PC-9 (cell line): ENCODE results near the gene PTPRG. TPM values are rescaled to one million over a fixed set of nuclear protein-coding genes. Genes with fewer than 3 reads are reported as not detected.

Source experiments
- BruUV-seq: library from RNA; stranded (reverse); fragments of 400-500 nt; replicated peaks from 2 replicates; lab custom pipeline; 2021; lab: Mats Ljungman, UMichigan
- CTCF ChIA-PET: fragments of 300-600 bp; sonication (Branson Sonifier 250); formaldehyde crosslinking; loops from one replicate; lab custom pipeline; 2022; ENCODE audit warnings: antibody characterized with exemption; lab: Charles Lee
- POLR2A ChIA-PET: fragments of 300-600 bp; sonication (Branson Sonifier 250); formaldehyde crosslinking; loops from one replicate; lab custom pipeline; 2022; ENCODE audit warnings: antibody characterized with exemption; ENCODE audit not compliant: unreplicated experiment; lab: Charles Lee
- DNase-seq, 2 experiments: peaks; one replicate each; pipeline versions ENCODE4 v3.0.0 to v3.0.0-alpha.2; 2015 to 2022; ENCODE audit warnings: mixed read lengths in 1 of 2
- H2AFZ ChIP-seq: fragments of 200-600 bp; sonication (generic); 2 replicates; pipeline ENCODE4 v1.8.1; 2017; ENCODE audit warnings: antibody characterized with exemption
- H3F3A ChIP-seq: fragments of 200-600 bp; sonication (generic); 2 replicates; pipeline ENCODE4 v1.8.1; 2017; ENCODE audit warnings: antibody characterized with exemption, mild to moderate bottlenecking, low read depth; ENCODE audit not compliant: insufficient read depth
- H3K27ac ChIP-seq: fragments of 200-600 bp; sonication (generic); 2 replicates; pipeline ENCODE4 v1.6.1; 2016; ENCODE audit warnings: mixed run types
- H3K27me3 ChIP-seq: fragments of 200-600 bp; sonication (generic); 2 replicates; pipeline ENCODE4 v1.6.1; 2016; ENCODE audit warnings: low read depth, mixed run types; ENCODE audit not compliant: insufficient read depth
- H3K36me3 ChIP-seq: fragments of 200-600 bp; sonication (generic); 2 replicates; pipeline ENCODE4 v1.6.1; 2016; ENCODE audit warnings: low read depth, mixed run types
- H3K4me1 ChIP-seq: fragments of 200-600 bp; sonication (generic); replicated peaks from 2 replicates; pipeline ENCODE4 v1.6.1; 2016; ENCODE audit warnings: mixed run types; ENCODE audit not compliant: insufficient read depth
- H3K4me2 ChIP-seq: fragments of 200-600 bp; sonication (generic); 2 replicates; pipeline ENCODE4 v1.6.1; 2017; ENCODE audit warnings: mixed run types
- H3K4me3 ChIP-seq: fragments of 200-600 bp; sonication (generic); 2 replicates; pipeline ENCODE4 v1.6.1; 2016; ENCODE audit warnings: mixed run types
- H3K79me2 ChIP-seq: fragments of 200-600 bp; sonication (generic); 2 replicates; pipeline ENCODE4 v1.6.1; 2017; ENCODE audit warnings: low read depth, mixed run types
- H3K9me2 ChIP-seq: fragments of 200-600 bp; sonication (generic); 2 replicates; pipeline ENCODE4 v1.8.1; 2017; ENCODE audit warnings: mild to moderate bottlenecking; ENCODE audit not compliant: insufficient read depth
- H3K9me3 ChIP-seq: fragments of 200-600 bp; sonication (generic); 2 replicates; pipeline ENCODE4 v1.8.1; 2016; ENCODE audit warnings: low read depth; ENCODE audit not compliant: insufficient read depth
- H4K20me1 ChIP-seq: fragments of 200-600 bp; sonication (generic); 2 replicates; pipeline ENCODE4 v1.8.1; 2017; ENCODE audit not compliant: insufficient read depth
- CTCF ChIP-seq: fragments of 200-600 bp; sonication (generic); conservative IDR thresholded peaks from 2 replicates; pipeline ENCODE4 v1.6.1; 2017; ENCODE audit warnings: mixed run types, antibody characterized with exemption, mild to moderate bottlenecking, moderate library complexity
- EZH2 ChIP-seq: fragments of 200-600 bp; sonication (generic); IDR thresholded peaks from 2 replicates; pipeline ENCODE4 v1.8.0; 2017; ENCODE audit warnings: antibody characterized with exemption, low read depth
- intact Hi-C: fragments of 100-400 bp; cut with micrococcal nuclease; formaldehyde crosslinking; loops from one replicate; pipeline ENCODE4 v1.10.0; 2022; ENCODE audit not compliant: unreplicated experiment
- total RNA-seq: library from RNA; stranded (reverse); gene quantifications from 2 replicates; pipeline ENCODE4 v1.2.3, GENCODE V29; 2021

Gene PTPRG
- total RNA-seq, 1 experiment from 2014 or later, result 32.9 TPM

GRCh38 chr3:62019906-62020305 is 458.5 kb downstream of the PTPRG start:
- ChIA-PET POLR2A (no interaction called here), CTCF (no interaction called here)
- Histone ChIP-seq H3K36me3 (no peaks in the 10 kb centered on the region), H3K27me3 (no peaks in the 10 kb centered on the region), H3K9me2 (no peaks in the 10 kb centered on the region), H3K4me2 (no peak overlapping the region), H3K4me3 (no peak overlapping the region), H3K4me1 (no peaks in the 10 kb centered on the region), H2AFZ (no peak overlapping the region), H3K9me3 (no peaks in the 10 kb centered on the region), H4K20me1 (no peaks in the 10 kb centered on the region), H3K27ac (no peak overlapping the region), H3K79me2 (no peaks in the 10 kb centered on the region), H3F3A (no peaks in the 10 kb centered on the region)
- no TSS peak for BruUV-seq
- DNase-seq, result no peak
- intact Hi-C loops, result no loop called here
- no peak for TF ChIP-seq EZH2

GRCh38 chr3:62020706-62021105 is 459.3 kb downstream of the PTPRG start:
- intact Hi-C loops, result no loop called here
- no peaks in the 10 kb centered on the region for H3K4me1 ChIP-seq
- ChIA-PET CTCF (no interaction called here), POLR2A (no interaction called here)
- no peaks in the 10 kb centered on the region for H3K27me3 ChIP-seq
- no peaks in the 10 kb centered on the region for H3K9me2 ChIP-seq
- TF ChIP-seq CTCF (no peak), EZH2 (no peak)
- H3K4me3 ChIP-seq, result no peak overlapping the region
- H3K27ac ChIP-seq, result no peak overlapping the region
- no peaks in the 10 kb centered on the region for H4K20me1 ChIP-seq
- DNase-seq, result no peak
- no peak overlapping the region for H3K4me2 ChIP-seq
- no peaks in the 10 kb centered on the region for H3K36me3 ChIP-seq
- no peaks in the 10 kb centered on the region for H3F3A ChIP-seq
- H2AFZ ChIP-seq, result no peak overlapping the region
- no peaks in the 10 kb centered on the region for H3K9me3 ChIP-seq
- H3K79me2 ChIP-seq, result no peaks in the 10 kb centered on the region
- no TSS peak for BruUV-seq

- no peak overlapping the region for H3K4me3 ChIP-seq
- H3K79me2 ChIP-seq, result no peaks in the 10 kb centered on the region
- no peaks in the 10 kb centered on the region for H4K20me1 ChIP-seq
- H3K27ac ChIP-seq, result no peak overlapping the region
- no peak overlapping the region for H3K4me2 ChIP-seq
- intact Hi-C loops, result no loop called here
- no TSS peak for BruUV-seq
- H3F3A ChIP-seq, result no peaks in the 10 kb centered on the region
- ChIA-PET CTCF (no interaction called here), POLR2A (no interaction called here)
- TF ChIP-seq CTCF (no peak), EZH2 (no peak)
- no peaks in the 10 kb centered on the region for H3K9me2 ChIP-seq
- H2AFZ ChIP-seq, result no peak overlapping the region
- no peaks in the 10 kb centered on the region for H3K27me3 ChIP-seq
- H3K4me1 ChIP-seq, result no peaks in the 10 kb centered on the region
- H3K9me3 ChIP-seq, result no peaks in the 10 kb centered on the region
- H3K36me3 ChIP-seq, result no peaks in the 10 kb centered on the region
- DNase-seq, result no peak
Measured at GRCh38 chr3:62022312-62022711, 460.9 kb downstream of the PTPRG start.

- Histone ChIP-seq H4K20me1 (no peaks in the 10 kb centered on the region), H2AFZ (no peak overlapping the region), H3K36me3 (no peaks in the 10 kb centered on the region), H3K9me3 (no peaks in the 10 kb centered on the region), H3K4me1 (no peaks in the 10 kb centered on the region), H3K27me3 (no peaks in the 10 kb centered on the region), H3K4me3 (no peak overlapping the region), H3K79me2 (no peaks in the 10 kb centered on the region), H3F3A (no peaks in the 10 kb centered on the region), H3K4me2 (no peak overlapping the region), H3K9me2 (no peaks in the 10 kb centered on the region), H3K27ac (no peak overlapping the region)
- POLR2A ChIA-PET, result no interaction called here
- DNase-seq, result no peak
- CTCF ChIA-PET, result no interaction called here
- TF ChIP-seq CTCF (no peak), EZH2 (no peak)
- intact Hi-C loops, result no loop called here
- no TSS peak for BruUV-seq
Measured at GRCh38 chr3:62024882-62025281, 463.5 kb downstream of the PTPRG start.
